B cell (primary cell): ENCODE data around the gene C5orf52. TPM values are rescaled to one million over a fixed set of nuclear protein-coding genes. Genes with fewer than 3 reads are reported as not detected.

Experiments
- ATAC-seq: fragments of 200-7000 bp; cut with Tn5 transposase; one replicate; pipeline ENCODE4 v1.10.0; 2021; ENCODE audit warnings: low read depth, mild to moderate bottlenecking, moderate number of reproducible peaks, moderate library complexity
- CTCF ChIA-PET: fragments of 350-600 bp; sonication (Branson Sonifier 250); formaldehyde crosslinking; loops from one replicate; lab custom pipeline; 2021; ENCODE audit warnings: antibody characterized with exemption, inconsistent platforms; lab: Charles Lee
- POLR2A ChIA-PET: fragments of 350-600 bp; sonication (Branson Sonifier 250); formaldehyde crosslinking; loops from one replicate; lab custom pipeline; 2021; ENCODE audit warnings: antibody characterized with exemption; lab: Charles Lee
- DNase-seq: peaks from one replicate; pipeline ENCODE4 v3.0.0; 2013
- H2AFZ ChIP-seq: 2 replicates; pipeline ENCODE4 v1.6.1; 2012; ENCODE audit warnings: mild to moderate bottlenecking, low read depth, low read length; ENCODE audit not compliant: insufficient read depth, poor library complexity, severe bottlenecking
- H3K27ac ChIP-seq, 2 donors: 1 replicate in 1 of 2; 2 replicates in 1 of 2; pipeline ENCODE4 v1.5.1; 2012 to 2013; ENCODE audit warnings: low read length in 2 of 2, mild to moderate bottlenecking in 2 of 2, moderate library complexity in 1 of 2
- H3K27me3 ChIP-seq, 4 experiments: fragments of 200-600 bp in 1 of 4; sonication (generic) in 1 of 4; replicated peaks in 1 of 4; 1 replicate in 2 of 4; 2 replicates in 2 of 4; pipeline versions ENCODE4 v1.6.1 to v1.7.0; 2013 to 2016; ENCODE audit warnings: low read length in 3 of 4, mild to moderate bottlenecking in 2 of 4, mixed read lengths in 1 of 4, moderate library complexity in 1 of 4; ENCODE audit not compliant: insufficient read depth in 4 of 4, control insufficient read depth in 3 of 4; ENCODE audit errors: control extremely low read depth in 1 of 4
- H3K36me3 ChIP-seq, 2 experiments: replicated peaks in 1 of 2; 1 replicate in 1 of 2; 2 replicates in 1 of 2; pipeline versions ENCODE4 v1.6.1 to v1.7.1; 2013; ENCODE audit warnings: low read length in 1 of 2; ENCODE audit not compliant: insufficient read depth in 2 of 2, control insufficient read depth in 1 of 2; ENCODE audit errors: control extremely low read depth in 1 of 2, extremely low read depth in 1 of 2
- H3K4me1 ChIP-seq, 2 donors: fragments of 200-600 bp in 1 of 2; sonication (generic) in 1 of 2; 1 replicate in 1 of 2; 2 replicates in 1 of 2; pipeline versions ENCODE4 v1.5.1 to v1.6.1; 2013 to 2017; ENCODE audit warnings: low read length in 2 of 2; ENCODE audit not compliant: control insufficient read depth in 2 of 2, insufficient read depth in 2 of 2
- H3K4me2 ChIP-seq: replicated peaks from 2 replicates; pipeline ENCODE3; 2012; ENCODE audit warnings: mild to moderate bottlenecking, low read depth, low read length; ENCODE audit not compliant: poor library complexity, severe bottlenecking
- H3K4me3 ChIP-seq, 5 experiments: fragments of 200-600 bp in 1 of 5; sonication (generic) in 1 of 5; 1 replicate in 3 of 5; 2 replicates in 2 of 5; pipeline versions ENCODE4 v1.5.1 to v1.7.0; 2011 to 2016; ENCODE audit warnings: low read length in 4 of 5, mild to moderate bottlenecking in 4 of 5, low read depth in 2 of 5, control low read depth in 1 of 5, moderate library complexity in 1 of 5; ENCODE audit not compliant: insufficient read depth in 1 of 5; ENCODE audit errors: control extremely low read depth in 1 of 5, extremely low read depth in 1 of 5
- H3K79me2 ChIP-seq: fragments of 200-600 bp; sonication (generic); one replicate; pipeline ENCODE4 v1.6.0; 2016; ENCODE audit warnings: low read length; ENCODE audit not compliant: control insufficient read depth, insufficient read depth
- H3K9ac ChIP-seq: fragments of 200-600 bp; sonication (generic); 2 replicates; pipeline ENCODE4 v1.6.1; 2017; ENCODE audit warnings: mild to moderate bottlenecking, low read length, moderate library complexity
- H3K9me3 ChIP-seq, 3 donors: one replicate each; pipeline versions ENCODE4 v1.6.1 to v1.7.1; 2013; ENCODE audit warnings: low read length in 2 of 3; ENCODE audit not compliant: control insufficient read depth in 2 of 3, insufficient read depth in 1 of 3; ENCODE audit errors: control extremely low read depth in 1 of 3
- H4K20me1 ChIP-seq: 2 replicates; pipeline ENCODE4 v1.6.0; 2012; ENCODE audit warnings: mild to moderate bottlenecking, low read length; ENCODE audit not compliant: insufficient read depth, control insufficient read depth, poor library complexity, severe bottlenecking
- H3K27ac Mint-ChIP-seq: one replicate; pipeline ENCODE4 v1.8.0; 2021; ENCODE audit warnings: mixed read lengths
- H3K27me3 Mint-ChIP-seq: one replicate; pipeline ENCODE4 v1.8.0; 2021; ENCODE audit warnings: mixed read lengths
- H3K4me1 Mint-ChIP-seq: one replicate; pipeline ENCODE4 v1.8.0; 2021; ENCODE audit warnings: mixed read lengths
- H3K4me3 Mint-ChIP-seq: one replicate; pipeline ENCODE4 v1.8.0; 2021; ENCODE audit warnings: mixed read lengths
- H3K9me3 Mint-ChIP-seq: one replicate; pipeline ENCODE4 v1.8.0; 2022; ENCODE audit warnings: mixed read lengths; ENCODE audit not compliant: insufficient read depth
- CTCF ChIP-seq: fragments of 200-600 bp; IDR thresholded peaks from one replicate; pipeline ENCODE4 v1.8.0; 2022; ENCODE audit warnings: antibody characterized with exemption, mild to moderate bottlenecking
- EZH2 ChIP-seq: IDR thresholded peaks from 2 replicates; pipeline ENCODE4 v1.6.1; 2012; ENCODE audit warnings: borderline replicate concordance, low read depth, mild to moderate bottlenecking, moderate library complexity, low read length; ENCODE audit not compliant: insufficient read depth, poor library complexity, severe bottlenecking
- WGBS: methylation state at CpG from one replicate; pipeline ENCODE4 v1.1.5; 2013; ENCODE audit warnings: missing lambda C conversion rate; ENCODE audit not compliant: insufficient coverage; 5-methylcytosine and 5-hydroxymethylcytosine counted together
- intact Hi-C: fragments of 100-400 bp; cut with micrococcal nuclease; formaldehyde crosslinking; loops from one replicate; pipeline ENCODE4 v1.10.0; 2022
- polyA plus RNA-seq: library from polyadenylated mRNA; depleted of rRNA; stranded (reverse); fragments of >200 nt; gene quantifications from 2 replicates; pipeline ENCODE4 v1.2.3, GENCODE V29; 2012
- total RNA-seq, 2 donors: library from RNA; stranded (reverse); fragments of 120-200 nt in 1 of 2; gene quantifications; 1 replicate in 1 of 2; 2 replicates in 1 of 2; pipeline versions ENCODE4 v1.2.3 to v1.2.4, GENCODE V29; 2013 to 2022

The C5orf52 gene
- total and polyA plus RNA-seq, 2 donors (not counting 1 experiment from before 2014, with no cell fraction given), result not detected

- H3K27ac Mint-ChIP-seq, result peak overlapping the region; percentile 23
- intact Hi-C loops, result no loop called here
- H3K4me3 Mint-ChIP-seq, result no peak overlapping the region
- Histone ChIP-seq H3K79me2 (peaks cover 16% of the 10 kb centered on the region), H3K9me3 (no peaks in the 10 kb centered on the region), H3K4me2 (no peak overlapping the region), H4K20me1 (no peaks in the 10 kb centered on the region), H3K4me3 (no peak overlapping the region), H3K27me3 (no peaks in the 10 kb centered on the region), H3K36me3 (no peaks in the 10 kb centered on the region), H3K9ac (no peak overlapping the region), H3K27ac (no peak overlapping the region), H2AFZ (no peak overlapping the region), H3K4me1 (peaks cover 19% of the 10 kb centered on the region in 2 donors)
- ChIA-PET POLR2A (no interaction called here), CTCF (no interaction called here)
- DNase-seq, result no peak
- no peaks in the 10 kb centered on the region for H3K27me3 Mint-ChIP-seq
- ATAC-seq, result no peak
- no peak for TF ChIP-seq CTCF
- no peak for TF ChIP-seq EZH2
- H3K4me1 Mint-ChIP-seq, result peaks cover 15% of the 10 kb centered on the region
- no peaks in the 10 kb centered on the region for H3K9me3 Mint-ChIP-seq
- WGBS, result no CpG with 5 or more reads among the region's 4 CpGs
These were observed 42.7 kb downstream of the C5orf52 start for GRCh38 chr5:157713830-157714595.

- ChIA-PET CTCF (no interaction called here), POLR2A (no interaction called here)
- no peak overlapping the region for H3K4me3 Mint-ChIP-seq
- Histone ChIP-seq H3K79me2 (peaks cover 21% of the 10 kb centered on the region), H2AFZ (no peak overlapping the region), H3K9ac (no peak overlapping the region), H3K4me2 (no peak overlapping the region), H3K9me3 (no peaks in the 10 kb centered on the region), H3K27ac (no peak overlapping the region), H3K36me3 (no peaks in the 10 kb centered on the region), H3K4me1 (peaks cover 19 to 20% of the 10 kb centered on the region in 2 donors), H3K27me3 (no peaks in the 10 kb centered on the region), H3K4me3 (no peak overlapping the region), H4K20me1 (no peaks in the 10 kb centered on the region)
- no peaks in the 10 kb centered on the region for H3K27me3 Mint-ChIP-seq
- intact Hi-C loops, result no loop called here
- TF ChIP-seq CTCF, result no peak
- no peak for TF ChIP-seq EZH2
- no peak overlapping the region for H3K27ac Mint-ChIP-seq
- H3K4me1 Mint-ChIP-seq, result peaks cover 15% of the 10 kb centered on the region
- ATAC-seq, result no peak
- H3K9me3 Mint-ChIP-seq, result no peaks in the 10 kb centered on the region
- DNase-seq, result no peak
These were observed 43.2 kb downstream of the C5orf52 start for GRCh38 chr5:157714596-157714864.
